ENCODE measurements around the gene CPNE9.

The CPNE9 gene

DNA sequence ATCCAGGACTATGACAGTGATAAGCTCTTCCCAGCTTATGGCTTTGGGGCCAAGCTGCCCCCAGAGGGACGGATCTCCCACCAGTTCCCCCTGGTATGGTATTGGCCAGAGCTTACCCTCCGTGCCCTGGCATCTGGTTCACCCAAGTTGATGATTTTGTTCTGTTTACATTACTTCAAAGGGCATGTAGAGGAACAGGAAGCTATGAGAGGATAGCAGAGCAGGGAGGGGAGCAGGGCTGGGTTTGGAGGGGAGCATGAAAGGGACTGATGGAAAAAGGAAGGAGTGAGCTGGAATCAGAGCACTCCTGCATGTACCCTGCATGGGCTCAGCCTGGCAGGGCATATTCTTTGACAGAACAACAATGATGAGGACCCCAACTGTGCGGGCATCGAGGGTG, 14.5 kb downstream of the CPNE9 start:
- no peaks in the 10 kb centered on the region for H3K27me3 ChIP-seq (ENCODE audit: insufficient read depth, poor library complexity, severe bottlenecking)
- no peaks in the 10 kb centered on the region for H3K36me3 ChIP-seq (ENCODE audit: low read depth)
- no peak for TF ChIP-seq CTCF (IDR thresholded peaks at IDR 0.05; ENCODE audit: poor library complexity, severe bottlenecking)
- ATAC-seq (ENCODE audit: low read depth) (no peak), DNase-seq (ENCODE audit: low spot score) (no peak)
- H3K4me3 ChIP-seq (ENCODE audit: severe bottlenecking): no peak overlapping the region
- no peaks in the 10 kb centered on the region for H3K4me1 ChIP-seq (ENCODE audit: insufficient read depth, poor library complexity, severe bottlenecking)
- no peaks in the 10 kb centered on the region for H3K9me3 ChIP-seq (ENCODE audit: severe bottlenecking)
- H3K27ac ChIP-seq (ENCODE audit: poor library complexity, severe bottlenecking): no peak overlapping the region

DNA sequence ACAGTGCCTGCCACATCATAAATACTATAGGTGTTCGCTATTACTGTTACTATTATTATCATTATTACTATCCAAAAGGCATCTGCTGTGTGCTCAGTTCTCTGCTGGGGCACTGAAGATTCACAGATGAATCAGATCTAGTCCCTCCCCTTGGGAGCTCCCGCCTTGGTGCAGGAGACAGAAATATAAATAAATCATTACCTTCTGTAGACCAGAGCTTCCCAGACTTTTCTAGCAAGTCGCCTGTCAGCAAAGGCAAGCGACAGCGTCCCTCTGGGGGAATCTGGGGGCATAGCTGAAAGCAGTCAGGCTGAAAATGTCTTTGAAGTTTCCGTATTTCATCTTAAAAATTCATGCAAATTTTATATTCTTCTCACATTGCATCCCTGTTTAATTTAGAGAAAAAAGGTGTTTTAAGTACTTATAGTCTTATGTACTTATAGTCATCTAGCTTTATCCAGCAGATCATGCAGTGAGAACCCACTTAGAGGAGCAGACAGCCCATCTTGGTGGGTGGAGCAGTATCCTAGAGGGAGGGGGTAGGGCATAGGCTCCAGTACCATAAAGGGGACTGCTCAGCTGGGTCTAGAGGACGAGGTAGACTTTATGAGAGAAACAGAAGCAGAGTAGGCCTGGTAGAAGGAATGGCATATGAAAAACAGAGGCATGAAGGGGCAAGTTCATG, 17.5 kb downstream of the CPNE9 start:
- no peak for DNase-seq (ENCODE audit: low spot score)
- Histone ChIP-seq H3K4me3 (ENCODE audit: severe bottlenecking) (no peak overlapping the region), H3K36me3 (ENCODE audit: low read depth) (no peaks in the 10 kb centered on the region), H3K27me3 (ENCODE audit: insufficient read depth, poor library complexity, severe bottlenecking) (no peaks in the 10 kb centered on the region), H3K27ac (ENCODE audit: poor library complexity, severe bottlenecking) (no peak overlapping the region), H3K9me3 (ENCODE audit: severe bottlenecking) (no peaks in the 10 kb centered on the region), H3K4me1 (ENCODE audit: insufficient read depth, poor library complexity, severe bottlenecking) (no peaks in the 10 kb centered on the region)
- no peak for TF ChIP-seq CTCF (IDR thresholded peaks at IDR 0.05; ENCODE audit: poor library complexity, severe bottlenecking)
- 0 out of 3 replicates have a peak, but pooled peaks have one; percentile 40 for ATAC-seq (ENCODE audit: low read depth)

DNA sequence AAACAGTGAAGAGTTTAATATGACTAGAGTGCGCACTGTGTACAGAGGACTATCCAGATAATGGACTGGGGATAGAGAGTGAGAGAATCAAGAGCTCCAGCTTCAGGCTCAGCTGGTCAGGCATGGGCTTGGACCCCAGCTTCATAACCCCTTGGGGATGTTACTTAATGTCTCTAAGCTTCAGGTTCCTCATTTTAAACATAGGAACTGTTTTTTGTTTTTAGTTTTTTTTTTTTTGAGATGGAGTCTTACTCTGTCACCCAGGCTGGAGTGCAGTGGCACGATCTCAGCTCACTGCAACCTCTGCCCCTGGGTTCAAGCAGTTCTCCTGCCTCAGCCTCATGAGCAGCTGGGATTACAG, 18.0 kb downstream of the CPNE9 start:
- ATAC-seq (ENCODE audit: low read depth) (no peak), DNase-seq (ENCODE audit: low spot score) (no peak)
- no peaks in the 10 kb centered on the region for H3K9me3 ChIP-seq (ENCODE audit: severe bottlenecking)
- no peak for TF ChIP-seq CTCF (IDR thresholded peaks at IDR 0.05; ENCODE audit: poor library complexity, severe bottlenecking)
- H3K36me3 ChIP-seq (ENCODE audit: low read depth): no peaks in the 10 kb centered on the region
- H3K4me3 ChIP-seq (ENCODE audit: severe bottlenecking): no peak overlapping the region
- H3K27me3 ChIP-seq (ENCODE audit: insufficient read depth, poor library complexity, severe bottlenecking): no peaks in the 10 kb centered on the region
- H3K4me1 ChIP-seq (ENCODE audit: insufficient read depth, poor library complexity, severe bottlenecking): no peaks in the 10 kb centered on the region
- no peak overlapping the region for H3K27ac ChIP-seq (ENCODE audit: poor library complexity, severe bottlenecking)

DNA sequence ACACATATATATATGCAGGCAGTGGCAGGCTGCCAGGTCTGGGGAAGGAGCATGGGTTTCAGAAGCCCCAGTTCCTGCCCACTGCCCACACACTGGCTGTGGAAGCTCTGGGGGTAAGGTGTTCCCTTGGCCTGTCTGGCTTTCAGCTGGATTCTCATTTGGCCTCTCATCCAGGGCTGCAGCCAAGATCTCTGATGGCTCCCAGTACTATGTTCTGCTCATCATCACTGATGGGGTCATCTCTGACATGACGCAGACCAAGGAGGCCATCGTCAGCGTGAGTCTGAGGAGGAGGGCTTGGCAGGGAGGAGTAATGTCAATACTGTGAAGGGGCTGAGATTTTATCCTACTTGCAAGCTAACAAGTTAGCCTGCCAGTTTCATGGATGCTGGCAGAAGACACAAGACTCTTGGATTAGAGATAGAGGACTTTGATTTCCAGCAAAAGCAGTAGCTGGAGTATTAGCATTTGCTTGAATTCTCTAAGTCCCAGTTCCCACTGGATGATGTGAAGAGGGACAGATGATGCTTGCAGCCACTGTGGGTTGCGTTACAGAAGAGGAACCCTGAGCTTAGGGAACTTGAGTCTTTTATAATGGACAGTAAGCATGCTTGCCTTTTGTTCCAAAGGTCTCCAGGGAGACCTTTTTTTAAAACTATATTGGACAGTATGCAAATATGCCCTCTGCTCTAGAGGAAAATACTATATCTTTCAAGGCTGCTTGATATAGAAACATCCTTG, 22.3 kb downstream of the CPNE9 start:
- DNase-seq (ENCODE audit: low spot score) (no peak), ATAC-seq (ENCODE audit: low read depth) (no peak)
- Histone ChIP-seq H3K4me3 (ENCODE audit: severe bottlenecking) (no peak overlapping the region), H3K4me1 (ENCODE audit: insufficient read depth, poor library complexity, severe bottlenecking) (no peaks in the 10 kb centered on the region), H3K27me3 (ENCODE audit: insufficient read depth, poor library complexity, severe bottlenecking) (no peaks in the 10 kb centered on the region), H3K27ac (ENCODE audit: poor library complexity, severe bottlenecking) (no peak overlapping the region), H3K9me3 (ENCODE audit: severe bottlenecking) (no peaks in the 10 kb centered on the region), H3K36me3 (ENCODE audit: low read depth) (no peaks in the 10 kb centered on the region)
- no peak for TF ChIP-seq CTCF (IDR thresholded peaks at IDR 0.05; ENCODE audit: poor library complexity, severe bottlenecking)
